NB4 (cell line): Measurements from ENCODE around the gene ZFHX3.

Source experiments
- TF ChIP-seq, protein P1 (sequence below): IDR thresholded peaks from one replicate; pipeline ENCODE4 v1.5.1; 2012; ENCODE audit warnings: low read depth, low read length
- TF ChIP-seq, protein P2 (sequence below): IDR thresholded peaks from 2 replicates; pipeline ENCODE4 v1.6.1; 2011; ENCODE audit warnings: low read depth, low read length

DNA sequence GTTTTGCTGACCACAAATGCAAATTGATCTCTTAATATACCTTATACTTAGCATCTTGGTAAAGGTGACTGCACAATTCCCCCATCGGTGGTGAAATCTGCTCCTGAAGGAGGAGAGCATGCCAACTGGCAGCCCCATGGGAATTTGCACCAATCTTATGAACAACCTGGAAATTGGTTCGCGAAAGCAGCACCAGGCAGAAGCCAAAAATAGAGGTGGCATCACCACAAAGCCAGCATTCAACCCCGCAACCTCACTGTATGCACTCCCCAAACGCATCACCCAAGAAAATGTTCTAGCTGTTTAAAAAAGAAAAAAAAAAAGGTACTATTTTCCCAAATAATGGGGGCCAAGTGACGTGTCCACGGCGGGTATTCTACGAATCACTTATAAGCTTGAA is 213.4 kb downstream of the ZFHX3 start:
- TF ChIP-seq, protein P1, sequence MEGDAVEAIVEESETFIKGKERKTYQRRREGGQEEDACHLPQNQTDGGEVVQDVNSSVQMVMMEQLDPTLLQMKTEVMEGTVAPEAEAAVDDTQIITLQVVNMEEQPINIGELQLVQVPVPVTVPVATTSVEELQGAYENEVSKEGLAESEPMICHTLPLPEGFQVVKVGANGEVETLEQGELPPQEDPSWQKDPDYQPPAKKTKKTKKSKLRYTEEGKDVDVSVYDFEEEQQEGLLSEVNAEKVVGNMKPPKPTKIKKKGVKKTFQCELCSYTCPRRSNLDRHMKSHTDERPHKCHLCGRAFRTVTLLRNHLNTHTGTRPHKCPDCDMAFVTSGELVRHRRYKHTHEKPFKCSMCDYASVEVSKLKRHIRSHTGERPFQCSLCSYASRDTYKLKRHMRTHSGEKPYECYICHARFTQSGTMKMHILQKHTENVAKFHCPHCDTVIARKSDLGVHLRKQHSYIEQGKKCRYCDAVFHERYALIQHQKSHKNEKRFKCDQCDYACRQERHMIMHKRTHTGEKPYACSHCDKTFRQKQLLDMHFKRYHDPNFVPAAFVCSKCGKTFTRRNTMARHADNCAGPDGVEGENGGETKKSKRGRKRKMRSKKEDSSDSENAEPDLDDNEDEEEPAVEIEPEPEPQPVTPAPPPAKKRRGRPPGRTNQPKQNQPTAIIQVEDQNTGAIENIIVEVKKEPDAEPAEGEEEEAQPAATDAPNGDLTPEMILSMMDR, result no peak
- TF ChIP-seq, protein P2, sequence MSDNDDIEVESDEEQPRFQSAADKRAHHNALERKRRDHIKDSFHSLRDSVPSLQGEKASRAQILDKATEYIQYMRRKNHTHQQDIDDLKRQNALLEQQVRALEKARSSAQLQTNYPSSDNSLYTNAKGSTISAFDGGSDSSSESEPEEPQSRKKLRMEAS, result no peak
